PFSK-1 (cell line): Measurements from ENCODE around the gene AKT1.

ENCODE experiments used
- FOXP2 ChIP-seq: optimal IDR thresholded peaks from 2 replicates; pipeline ENCODE3; 2011; ENCODE audit warnings: borderline replicate concordance, control low read depth, inconsistent platforms; ENCODE audit not compliant: insufficient read depth; ENCODE audit errors: extremely low read length, extremely low read depth
- POLR2AphosphoS5 ChIP-seq: IDR thresholded peaks from 2 replicates; pipeline ENCODE4 v1.6.1; 2012; ENCODE audit warnings: low read depth, mild to moderate bottlenecking, control low read depth, low read length, moderate library complexity
- REST ChIP-seq, 2 experiments: IDR thresholded peaks; 2 replicates each; pipeline versions ENCODE4 v1.6.1 to v1.8.0; 2011 to 2012; ENCODE audit warnings: low read depth in 2 of 2, low read length in 2 of 2, control low read depth in 1 of 2, inconsistent platforms in 1 of 2, mild to moderate bottlenecking in 1 of 2, moderate library complexity in 1 of 2; ENCODE audit not compliant: insufficient read depth in 1 of 2
- SIN3A ChIP-seq: IDR thresholded peaks from 2 replicates; pipeline ENCODE4 v1.6.1; 2012; ENCODE audit warnings: mild to moderate bottlenecking, low read length, moderate library complexity, borderline replicate concordance; ENCODE audit not compliant: insufficient read depth
- TAF1 ChIP-seq: IDR thresholded peaks from 2 replicates; pipeline ENCODE4 v1.6.1; 2012; ENCODE audit warnings: low read length, control low read depth, borderline replicate concordance; ENCODE audit not compliant: insufficient read depth

AKT1 gene

GRCh38 chr14:104770072-104770579 lies 25.4 kb downstream of the AKT1 start:
- TF ChIP-seq FOXP2 (no peak), TAF1 (no peak), SIN3A (no peak), REST (IDR thresholded peaks at IDR 0.05; ENCODE audit: insufficient read depth in 1 of 2, low read depth in 2 of 2, low read length in 2 of 2) (no peak), POLR2AphosphoS5 (no peak)

- TF ChIP-seq FOXP2 (no peak), SIN3A (no peak), POLR2AphosphoS5 (no peak), REST (IDR thresholded peaks at IDR 0.05; ENCODE audit: insufficient read depth in 1 of 2, low read depth in 2 of 2, low read length in 2 of 2) (no peak), TAF1 (no peak)
These were observed 26.1 kb downstream of the AKT1 start for GRCh38 chr14:104769324-104770071.

GRCh38 chr14:104768437-104769323 lies 26.9 kb downstream of the AKT1 start:
- TF ChIP-seq FOXP2 (peak; percentile 82), REST (IDR thresholded peaks at IDR 0.05; ENCODE audit: insufficient read depth in 1 of 2, low read depth in 2 of 2, low read length in 2 of 2) (peak in 1 of 2 experiments; percentile 11; a peak in 1 of 4 replicates), POLR2AphosphoS5 (peak; percentile 18; the same call in 1 of the 2 replicates), TAF1 (no peak), SIN3A (no peak)

- TF ChIP-seq POLR2AphosphoS5 (no peak), REST (IDR thresholded peaks at IDR 0.05; ENCODE audit: insufficient read depth in 1 of 2, low read depth in 2 of 2, low read length in 2 of 2) (no peak), SIN3A (no peak), FOXP2 (no peak), TAF1 (no peak)
These were observed 28.0 kb downstream of the AKT1 start for GRCh38 chr14:104767634-104767918.
